SHP77 treated with DMSO at 0.1 percent for 48 hours (cell line): ENCODE data around the gene KIAA0513.
A peak's percentile ranks its signal among the peaks of the same experiment; 100 is the strongest.
"Not testable (repeated sequence)": the region's sequence is repeated elsewhere in the genome, so short reads cannot be mapped to it uniquely, and the experiment has no call there.

Experiments
- DNase-seq: peaks from one replicate; lab custom pipeline; 2025; lab: John Stamatoyannopoulos, UW

KIAA0513 gene

DNA sequence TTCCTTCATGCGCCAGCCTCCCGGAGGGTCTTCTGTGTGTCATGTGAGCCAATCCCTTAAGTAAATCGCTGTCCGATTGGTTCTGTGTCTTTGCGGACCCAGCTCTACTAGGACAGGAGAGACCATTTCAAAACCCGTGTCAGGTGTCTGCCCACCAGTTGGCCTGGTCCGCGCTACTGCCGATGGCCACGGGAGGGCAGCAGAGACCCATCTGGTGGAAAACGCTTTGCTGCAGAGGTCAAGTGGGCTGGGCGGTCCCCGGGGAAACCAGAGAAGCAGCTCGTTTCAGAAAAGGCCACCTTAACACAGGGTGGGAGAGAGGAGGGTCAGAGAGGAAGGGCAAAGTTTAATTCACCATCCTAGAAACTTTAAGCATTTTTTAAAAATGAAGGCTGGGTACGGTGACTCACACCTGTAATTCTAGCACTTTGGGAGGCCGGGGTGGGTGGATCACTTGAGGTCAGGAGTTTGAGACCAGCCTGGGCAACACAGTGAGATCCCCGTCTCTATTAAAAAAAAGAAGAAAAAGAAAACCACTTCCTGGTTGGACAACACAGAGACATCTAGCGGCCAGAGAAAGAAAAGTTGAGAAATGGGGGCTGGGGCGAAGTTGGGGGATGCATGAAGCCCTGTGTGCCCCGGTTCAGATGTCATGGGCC, 87.4 kb downstream of the KIAA0513 start:
- DNase-seq, result peak; percentile 77

DNA sequence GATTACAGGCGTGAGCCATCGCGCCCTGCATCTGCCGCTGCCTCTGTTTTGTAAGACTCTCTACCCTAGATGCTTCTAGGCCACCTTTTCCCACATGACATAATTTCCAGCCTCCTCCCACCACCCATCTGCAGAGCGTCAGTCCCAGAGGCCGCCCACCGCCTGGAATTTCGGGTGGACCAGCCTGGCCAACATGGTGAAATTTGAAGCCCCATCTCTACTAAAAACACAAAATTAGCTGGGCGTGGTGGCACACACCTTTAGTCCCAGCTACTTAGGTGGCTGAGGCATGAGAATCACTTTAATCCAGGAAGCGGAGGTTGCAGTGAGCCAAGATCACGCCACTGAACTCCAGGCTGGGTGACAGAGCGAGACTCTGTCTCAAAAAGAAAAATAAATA, 89.8 kb downstream of the KIAA0513 start:
- no peak for DNase-seq

DNA sequence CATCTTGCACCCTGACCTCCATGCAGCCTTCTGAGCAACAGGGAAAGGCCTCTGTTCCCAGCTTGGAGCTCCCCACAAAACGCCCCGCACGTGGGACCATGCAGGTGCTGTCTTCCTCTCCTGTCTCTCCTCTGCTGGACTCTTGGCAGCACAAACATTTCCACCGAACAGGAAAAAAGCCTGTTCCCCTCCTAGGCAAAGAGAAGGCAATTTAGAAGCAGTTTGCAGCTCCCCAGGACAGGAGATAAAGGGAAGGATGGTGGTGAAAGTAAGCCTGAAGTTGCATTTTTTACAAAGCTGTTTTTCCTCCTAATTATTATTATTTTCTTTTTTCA, 92.4 kb downstream of the KIAA0513 start:
- no peak for DNase-seq

DNA sequence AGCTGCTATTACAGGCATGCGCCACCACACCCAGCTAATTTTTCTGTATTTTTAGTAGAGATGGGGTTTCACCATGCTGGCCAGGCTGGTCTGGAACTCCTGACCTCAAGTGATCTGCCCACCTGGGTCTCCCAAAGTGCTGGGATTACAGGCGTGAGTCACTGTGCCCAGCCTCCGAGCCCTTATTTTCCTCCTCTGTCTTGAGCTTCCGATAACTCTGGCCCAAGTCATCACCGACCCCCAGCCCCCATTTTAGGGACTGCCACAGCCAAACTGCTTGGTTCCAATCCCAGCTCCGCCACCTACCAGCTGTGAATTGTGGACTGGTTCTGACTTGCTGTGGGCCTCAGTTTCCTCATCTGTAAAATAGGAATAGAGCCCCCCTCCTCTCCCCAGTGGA, 95.8 kb downstream of the KIAA0513 start:
- DNase-seq, result not testable (repeated sequence)

GRCh38 chr16:85123891-85124635, 96.5 kb downstream of the KIAA0513 start:
- no peak for DNase-seq

DNA sequence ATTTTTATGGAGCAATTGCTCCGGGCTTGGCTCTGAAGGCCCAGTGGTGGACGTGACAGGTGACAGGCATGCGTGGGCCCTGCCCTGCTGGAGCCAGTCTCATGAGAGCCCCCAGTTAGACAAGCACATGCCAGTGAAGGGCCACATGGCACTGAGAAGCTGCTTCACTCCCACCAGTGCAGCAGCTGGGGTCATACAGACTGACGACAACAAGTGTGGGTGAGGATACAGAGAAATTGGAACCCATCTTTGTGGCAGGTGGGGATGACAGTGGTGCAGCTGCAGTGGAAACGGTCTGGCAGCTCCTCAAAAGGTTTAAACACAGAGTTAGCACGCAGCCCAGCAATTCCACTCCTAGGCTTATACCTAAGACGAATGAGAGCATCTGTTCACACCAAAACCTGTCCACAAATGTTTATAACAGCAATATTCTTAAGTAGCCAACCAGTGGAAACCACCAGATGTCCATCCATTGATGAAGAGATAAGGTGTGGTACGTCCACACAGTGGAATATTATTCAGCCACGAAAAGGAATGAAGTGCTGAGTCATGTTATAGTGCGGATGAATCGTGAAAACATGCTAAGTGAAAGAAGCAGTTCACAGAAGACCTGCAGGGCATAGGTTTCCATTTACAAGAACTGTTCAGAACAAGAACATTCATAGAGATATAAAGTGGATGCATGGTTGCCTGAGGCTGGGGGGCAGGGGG, 97.2 kb downstream of the KIAA0513 start:
- DNase-seq, result peak; percentile 60

DNA sequence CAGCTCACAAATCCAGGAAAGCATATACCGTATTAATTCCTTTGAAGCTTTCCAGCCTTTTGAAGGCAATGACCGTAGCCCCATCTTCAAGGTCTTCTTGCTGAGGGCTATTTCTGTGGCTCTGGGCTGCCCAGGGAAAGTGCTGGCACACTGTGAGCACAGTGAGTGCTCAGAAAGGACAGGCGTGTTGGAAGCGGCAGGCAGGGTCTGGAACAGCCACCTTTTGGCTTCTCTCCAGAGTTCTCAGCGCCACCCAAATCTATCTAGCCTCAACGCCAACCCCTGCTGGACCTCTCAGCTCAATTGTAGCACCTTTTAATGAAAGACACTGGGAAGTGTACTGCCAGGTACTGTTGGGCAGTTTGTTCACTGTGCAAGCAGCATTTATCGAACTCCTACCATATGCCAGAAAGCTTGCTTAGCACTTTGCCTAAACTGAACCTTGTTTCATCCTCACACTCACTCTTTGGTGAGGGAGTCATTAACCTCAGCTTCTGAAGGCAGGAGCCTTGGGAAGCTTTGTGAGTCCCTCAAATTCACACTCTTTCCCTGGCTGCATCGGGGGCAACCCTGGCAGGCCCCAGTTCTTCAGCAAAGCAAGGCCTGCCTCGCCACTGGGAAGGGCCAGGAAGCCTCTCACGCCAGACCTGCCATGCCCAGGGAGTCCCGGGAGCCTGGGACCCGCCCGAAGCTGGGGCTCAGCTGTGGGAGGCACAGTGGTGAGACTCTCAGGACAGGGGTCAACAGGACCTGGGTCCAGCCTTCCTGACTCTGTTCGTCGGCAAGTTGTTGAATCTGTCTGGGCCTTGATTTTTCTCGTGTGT, 98.2 kb downstream of the KIAA0513 start:
- no peak for DNase-seq

- no peak for DNase-seq
These were observed 98.8 kb downstream of the KIAA0513 start for GRCh38 chr16:85126394-85126704.

DNA sequence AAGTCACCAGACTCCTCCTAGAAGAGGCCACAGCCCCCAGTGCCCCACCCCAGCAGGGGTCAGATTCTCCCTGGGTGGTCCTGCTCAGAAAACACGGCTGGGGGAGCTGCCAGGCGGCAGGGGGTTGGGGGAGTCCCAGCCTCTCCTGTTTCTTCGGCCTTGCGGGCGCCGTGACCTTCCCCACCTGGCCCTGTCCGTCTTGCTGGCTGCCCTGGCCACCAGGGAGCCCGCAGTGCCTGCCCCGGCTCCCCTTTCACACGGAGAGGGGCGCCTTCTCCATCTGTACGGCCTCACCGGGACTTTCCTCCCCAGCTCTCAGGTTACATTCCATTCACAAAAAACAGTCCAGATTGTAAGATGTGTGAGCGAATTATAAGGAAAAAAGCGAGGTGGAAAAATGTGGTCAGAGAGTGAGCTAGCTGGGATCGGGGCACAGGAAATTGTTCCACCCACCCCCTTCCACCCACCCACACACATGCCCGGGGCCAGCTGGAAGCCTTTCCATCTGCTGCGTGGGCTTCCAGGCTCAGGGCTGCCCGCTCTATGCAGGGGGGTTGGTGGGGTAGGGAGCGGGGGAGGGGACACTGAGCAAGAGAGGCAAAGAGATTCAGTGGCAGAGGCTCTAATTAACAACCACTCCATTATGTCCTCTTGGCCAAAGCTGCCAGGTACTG, 99.2 kb downstream of the KIAA0513 start:
- peak; percentile 35 for DNase-seq

DNA sequence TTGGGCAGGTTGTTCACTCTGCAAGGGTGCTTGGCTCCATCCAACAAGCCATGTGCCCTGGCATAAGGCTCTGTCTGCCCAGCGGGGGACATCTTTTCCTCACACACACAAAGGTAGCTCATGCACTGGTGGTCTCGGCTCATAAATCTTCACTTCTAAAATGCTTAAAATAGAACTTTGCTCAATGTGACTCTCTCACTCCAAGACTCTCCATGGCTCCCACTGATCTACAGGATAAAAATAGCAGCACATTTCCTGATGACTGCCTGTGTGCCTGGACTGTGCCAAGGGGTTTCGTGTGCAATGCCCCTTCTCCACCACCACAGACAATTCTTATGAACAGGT, 99.8 kb downstream of the KIAA0513 start:
- DNase-seq, result no peak

- DNase-seq, result no peak
These were observed 100.7 kb downstream of the KIAA0513 start for GRCh38 chr16:85128079-85128837.

DNA sequence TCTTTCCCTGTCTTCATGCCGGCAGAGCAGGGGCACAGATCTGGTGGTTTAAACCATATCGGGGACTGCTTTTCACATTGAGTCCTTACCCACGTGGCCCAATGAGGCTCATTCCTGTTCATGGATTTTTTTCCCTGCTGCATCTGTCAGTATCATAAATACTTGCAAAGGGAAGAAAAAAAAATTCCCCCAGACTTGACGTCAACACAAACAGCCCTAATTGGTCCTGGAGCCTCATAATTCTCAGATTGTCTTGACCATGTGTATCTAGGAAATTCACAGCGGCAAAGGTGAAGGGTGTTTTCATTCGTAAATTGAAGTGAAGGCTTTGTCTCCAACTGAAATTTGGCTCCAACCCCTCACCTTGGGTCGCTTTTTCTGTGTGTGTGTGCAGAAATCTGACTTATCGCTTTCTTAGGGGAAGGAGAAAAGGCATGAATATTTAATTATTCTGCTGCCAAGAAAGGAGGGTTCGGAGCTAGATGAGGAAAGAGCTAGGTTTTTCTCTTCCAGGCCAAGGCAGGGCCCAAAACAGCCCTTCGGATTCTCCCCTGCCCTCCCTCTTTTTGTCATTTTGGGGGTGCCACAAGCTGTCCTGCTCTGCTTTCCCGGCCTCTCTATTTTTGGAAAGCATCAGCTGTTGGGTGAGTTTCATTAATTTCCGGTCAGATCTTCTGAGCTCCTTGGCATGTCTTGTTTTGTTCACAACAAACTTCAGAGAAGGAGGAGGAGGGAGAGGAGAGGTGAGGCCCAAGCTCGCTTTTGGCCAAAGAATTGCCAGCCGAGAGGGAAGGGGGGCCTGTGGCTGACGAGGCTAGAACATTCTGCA, 102.5 kb downstream of the KIAA0513 start:
- no peak for DNase-seq

GRCh38 chr16:85130705-85131028, 103.1 kb downstream of the KIAA0513 start:
- no peak for DNase-seq

GRCh38 chr16:85132456-85133289, 105.1 kb downstream of the KIAA0513 start:
- DNase-seq, result no peak

DNA sequence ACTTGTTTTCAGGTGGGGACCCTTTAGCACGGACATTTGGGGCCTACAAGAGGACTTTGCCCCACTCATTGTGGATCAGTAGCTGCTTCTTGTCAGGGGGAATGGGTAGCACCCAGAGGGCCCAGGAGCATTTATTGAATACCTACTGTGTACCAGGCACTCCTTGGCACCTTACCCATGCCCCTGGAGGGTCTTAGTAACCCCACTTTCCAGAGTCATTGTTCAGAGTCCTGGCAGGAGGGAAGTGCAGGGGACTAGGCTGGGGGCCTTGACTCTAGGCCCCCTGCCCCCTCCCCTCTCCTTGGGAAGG, 105.7 kb downstream of the KIAA0513 start:
- DNase-seq, result no peak

DNA sequence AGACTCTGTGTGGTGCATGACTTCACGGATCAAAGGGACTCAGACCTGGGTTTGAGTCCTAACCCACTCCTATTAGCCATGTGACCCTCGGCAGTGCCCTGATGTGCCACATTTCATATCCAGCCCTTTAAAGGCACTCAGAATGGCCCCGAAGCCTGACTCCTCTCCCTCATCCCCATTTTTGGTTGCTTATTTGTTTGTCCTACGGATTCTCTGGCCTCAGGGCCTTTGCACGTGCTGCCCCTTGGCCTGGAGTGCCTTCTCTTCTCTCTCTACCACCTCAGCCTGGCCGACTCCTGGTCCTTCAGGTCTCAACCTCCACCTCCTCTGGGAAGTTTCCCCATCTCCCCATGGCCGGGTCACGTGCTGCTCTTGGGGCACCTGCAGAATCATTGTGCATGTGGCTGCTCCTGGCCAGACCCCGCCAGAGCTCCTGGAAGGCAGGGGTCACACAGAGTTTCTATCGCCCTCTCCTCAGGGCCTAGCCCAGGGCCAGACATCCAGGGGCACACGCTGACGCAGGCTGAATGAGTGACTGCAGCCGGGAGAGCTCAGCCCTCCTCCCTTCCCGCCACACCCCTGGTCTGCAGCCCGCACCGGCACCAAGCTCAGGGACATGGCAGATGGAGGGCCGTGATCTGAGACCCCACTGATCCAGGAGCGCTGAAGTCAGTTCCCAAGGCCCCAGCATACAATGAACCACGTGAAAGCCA, 106.6 kb downstream of the KIAA0513 start:
- DNase-seq, result no peak

DNA sequence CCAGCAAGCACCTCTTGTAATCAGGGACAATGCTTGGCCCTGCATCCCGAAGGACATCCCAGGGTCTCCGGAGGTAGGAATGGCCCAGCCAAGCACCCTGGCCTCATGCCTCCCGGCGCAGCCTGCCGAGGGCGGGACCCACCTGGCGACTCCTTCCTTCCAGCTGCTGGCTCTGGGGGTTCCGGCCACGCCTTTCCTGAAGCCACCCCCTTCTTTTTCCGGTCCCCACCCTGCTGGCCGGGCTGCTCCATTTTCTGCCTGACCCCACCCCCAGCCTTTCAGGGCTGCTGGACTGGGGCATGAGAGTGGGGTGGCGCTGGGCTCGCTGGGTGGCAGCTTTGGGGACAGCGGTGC, 107.2 kb downstream of the KIAA0513 start:
- DNase-seq, result no peak

DNA sequence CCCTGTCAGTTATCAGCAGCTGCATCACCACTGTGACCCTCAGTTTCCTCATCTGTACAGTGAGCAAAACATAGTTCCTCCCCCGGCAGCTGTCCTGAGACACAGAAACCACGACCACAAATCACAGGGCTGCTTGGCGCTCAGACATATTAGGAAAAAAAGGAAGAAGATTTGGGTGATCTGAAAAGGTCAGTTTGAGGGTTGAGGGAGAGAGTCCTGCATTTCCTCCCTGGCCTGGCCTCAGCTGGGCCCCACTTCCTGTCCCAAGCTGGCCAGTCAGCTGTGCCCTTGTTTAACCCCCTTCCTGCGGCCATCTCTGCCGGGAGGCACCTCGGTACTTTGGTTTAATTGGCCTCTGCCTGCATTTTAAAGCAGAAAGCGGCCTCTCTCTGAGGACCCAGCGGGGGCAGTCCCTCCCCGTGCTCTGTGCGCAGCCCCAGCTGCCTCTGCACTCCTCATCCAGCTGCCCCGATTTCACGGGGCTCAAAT, 108.7 kb downstream of the KIAA0513 start:
- DNase-seq, result peak; percentile 50

DNA sequence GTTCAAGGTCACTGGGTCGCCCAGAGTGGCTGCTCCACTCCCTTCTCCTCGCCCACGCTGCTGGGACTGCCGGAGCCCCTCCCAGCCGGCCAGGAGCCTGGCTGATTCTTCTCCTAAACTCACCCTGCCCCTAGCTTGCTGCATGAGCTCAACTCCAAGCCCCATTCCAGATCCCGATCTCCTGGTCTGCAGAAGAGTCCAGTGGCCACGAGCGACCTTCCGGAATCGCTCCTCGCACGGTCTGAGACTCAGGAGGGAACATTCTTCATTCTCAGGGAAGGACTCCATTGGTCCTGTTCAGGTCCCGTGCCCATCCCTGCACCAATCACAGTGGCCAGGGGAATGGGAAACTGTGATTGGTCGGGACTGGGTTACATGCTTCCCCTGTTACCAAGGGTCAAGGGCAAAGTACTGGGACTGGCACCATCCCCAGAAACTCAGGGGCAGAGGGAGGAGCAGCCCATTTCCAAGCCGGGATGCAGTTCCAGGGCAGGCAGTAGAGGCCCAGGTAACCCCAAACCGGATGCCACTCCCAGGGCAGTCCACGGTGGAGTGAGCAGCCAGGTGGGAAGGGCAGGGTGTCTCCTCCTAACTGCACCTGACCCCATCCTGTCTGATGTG, 109.2 kb downstream of the KIAA0513 start:
- DNase-seq, result peak; percentile 97
